ENCODE measurements around the gene TMEM132D.

The TMEM132D gene

GRCh38 chr12:129034558-129035289, 869.1 kb downstream of the TMEM132D start:
- DNase-seq (ENCODE audit: low read depth): no peak
- TF ChIP-seq CTCF (IDR thresholded peaks at IDR 0.05; ENCODE audit: insufficient read depth, low read depth, low read length, missing control alignments): no peak
- no peak overlapping the region for H3K4me3 ChIP-seq (ENCODE audit: low read length)

GRCh38 chr12:129028844-129029243, 875.0 kb downstream of the TMEM132D start:
- no peak for DNase-seq (ENCODE audit: low read depth)
- H3K4me3 ChIP-seq (ENCODE audit: low read length): no peak overlapping the region
- TF ChIP-seq CTCF (IDR thresholded peaks at IDR 0.05; ENCODE audit: insufficient read depth, low read depth, low read length, missing control alignments): no peak

GRCh38 chr12:129025055-129025454, 878.8 kb downstream of the TMEM132D start:
- H3K4me3 ChIP-seq (ENCODE audit: low read length): no peak overlapping the region
- no peak for DNase-seq (ENCODE audit: low read depth)
- TF ChIP-seq CTCF (IDR thresholded peaks at IDR 0.05; ENCODE audit: insufficient read depth, low read depth, low read length, missing control alignments): no peak

All from epithelial cell of esophagus (primary cell).